ENCODE results near the gene ZNF697. TPM values are rescaled to one million over a fixed set of nuclear protein-coding genes. Genes with fewer than 3 reads are reported as not detected.

ZNF697 gene
- total RNA-seq, 2 donors from 2014 or later: 4.9 to 8.6 TPM

- Histone ChIP-seq H3K27ac (peak overlapping the region; percentile 62 to 83 (median 68)), H3K9me3 (no peaks in the 10 kb centered on the region), H3K4me1 (peaks cover 27% of the 10 kb centered on the region), H3K36me3 (replicated peaks in 1 of 2; ENCODE audit: insufficient read depth in 1 of 2, low read depth in 2 of 2) (no peaks in the 10 kb centered on the region), H3K27me3 (no peaks in the 10 kb centered on the region), H3K4me3 (no peak overlapping the region)
- peak; percentile 83 to 91 (median 90) for DNase-seq
- intact Hi-C loops (cut with DNase I): no loop called here
- peak; percentile 77 for ATAC-seq
- 5 to 6% methylated on average over 16 of the region's 16 CpGs for WGBS, 2 donors
- TF ChIP-seq CTCF (IDR thresholded peaks at IDR 0.05) (peak; percentile 56 to 93 (median 81)), POLR2A (IDR thresholded peaks at IDR 0.05) (peak in 2 of 3 donors; percentile 13 to 19)
These were observed 27.6 kb upstream of the ZNF697 start for GRCh38 chr1:119675349-119676345.

- H3K27me3 ChIP-seq: no peaks in the 10 kb centered on the region
- peak in 1 of 7 experiments; percentile 90 for TF ChIP-seq CTCF (IDR thresholded peaks at IDR 0.05)
- TF ChIP-seq POLR2A (IDR thresholded peaks at IDR 0.05): no peak
- H3K27ac ChIP-seq: peak overlapping the region in 3 of 4 donors; percentile 63 to 83 (median 72)
- intact Hi-C loops (cut with DNase I): no loop called here
- H3K36me3 ChIP-seq (replicated peaks in 1 of 2; ENCODE audit: insufficient read depth in 1 of 2, low read depth in 2 of 2): no peaks in the 10 kb centered on the region
- DNase-seq: peak; percentile 31 to 81 (median 50)
- no peaks in the 10 kb centered on the region for H3K9me3 ChIP-seq
- H3K4me3 ChIP-seq: no peak overlapping the region
- ATAC-seq: peak; percentile 36
- WGBS, 2 donors: 26 to 38% methylated on average over 5 to 6 of the region's 6 CpGs
- peaks cover 27% of the 10 kb centered on the region for H3K4me1 ChIP-seq
These were observed 26.8 kb upstream of the ZNF697 start for GRCh38 chr1:119674835-119675289.

GRCh38 chr1:119674111-119674526 is 26.1 kb upstream of the ZNF697 start:
- TF ChIP-seq POLR2A (IDR thresholded peaks at IDR 0.05): no peak
- TF ChIP-seq CTCF (IDR thresholded peaks at IDR 0.05): no peak
- ATAC-seq (no peak), DNase-seq (no peak)
- Histone ChIP-seq H3K9me3 (no peaks in the 10 kb centered on the region), H3K4me1 (peaks cover 27% of the 10 kb centered on the region), H3K36me3 (replicated peaks in 1 of 2; ENCODE audit: insufficient read depth in 1 of 2, low read depth in 2 of 2) (no peaks in the 10 kb centered on the region), H3K27ac (peak overlapping the region; percentile 50 to 83 (median 60)), H3K27me3 (no peaks in the 10 kb centered on the region), H3K4me3 (no peak overlapping the region)
- 75 to 77% methylated on average over 4 of the region's 4 CpGs for WGBS, 2 donors
- intact Hi-C loops (cut with DNase I): no loop called here

GRCh38 chr1:119673171-119673940 is 25.3 kb upstream of the ZNF697 start:
- no peak for ATAC-seq
- 80 to 83% methylated on average over 4 of the region's 4 CpGs for WGBS, 2 donors
- DNase-seq: no peak

More at GRCh38 chr1:119673171-119673940, 25.3 kb upstream of the ZNF697 start:
- Histone ChIP-seq H3K27me3 (no peaks in the 10 kb centered on the region), H3K36me3 (replicated peaks in 1 of 2; ENCODE audit: insufficient read depth in 1 of 2, low read depth in 2 of 2) (no peaks in the 10 kb centered on the region), H3K4me1 (peaks cover 27% of the 10 kb centered on the region), H3K9me3 (no peaks in the 10 kb centered on the region), H3K4me3 (no peak overlapping the region), H3K27ac (peak overlapping the region; percentile 50 to 83 (median 60))
- TF ChIP-seq POLR2A (IDR thresholded peaks at IDR 0.05) (no peak), CTCF (IDR thresholded peaks at IDR 0.05) (no peak)
- intact Hi-C loops (cut with DNase I): no loop called here
